AML-193 (cell line): ENCODE data around the gene RASEF.
"Not testable (repeated sequence)": the region's sequence is repeated elsewhere in the genome, so short reads cannot be mapped to it uniquely, and the experiment has no call there.

Experiments
- DNase-seq, 2 experiments: peaks; one replicate each; lab custom pipeline; 2025; lab: John Stamatoyannopoulos, UW

Gene RASEF

GRCh38 chr9:83062651-83063527 is at the start of gene RASEF:
RASEF (minus strand) TSS chr9:83063142; CDS start chr9:83062867, 275 bp downstream.
- DNase-seq, result no peak

- DNase-seq, result no peak
These were observed 48.2 kb upstream of the RASEF start for GRCh38 chr9:83111169-83111568.

GRCh38 chr9:83109296-83109695 is 46.4 kb upstream of the RASEF start:
- DNase-seq, result no peak

GRCh38 chr9:83108208-83108607 is 45.3 kb upstream of the RASEF start:
- no peak for DNase-seq

GRCh38 chr9:83106772-83107171 is 43.8 kb upstream of the RASEF start:
- DNase-seq, result no peak

- no peak for DNase-seq
These were observed 43.3 kb upstream of the RASEF start for GRCh38 chr9:83106263-83106662.

GRCh38 chr9:83097633-83098032 is 34.7 kb upstream of the RASEF start:
- no peak for DNase-seq

- DNase-seq, result not testable (repeated sequence)
These were observed 30.4 kb upstream of the RASEF start for GRCh38 chr9:83093311-83093710.

- no peak for DNase-seq
These were observed 18.9 kb upstream of the RASEF start for GRCh38 chr9:83081846-83082245.

- DNase-seq, result no peak
These were observed 18.1 kb upstream of the RASEF start for GRCh38 chr9:83081010-83081409.

- not testable (repeated sequence) for DNase-seq
These were observed 13.0 kb upstream of the RASEF start for GRCh38 chr9:83075932-83076331.

GRCh38 chr9:83072498-83072897 is 9.6 kb upstream of the RASEF start:
- DNase-seq, result not testable (repeated sequence)

- no peak for DNase-seq
These were observed 8.7 kb upstream of the RASEF start for GRCh38 chr9:83071626-83072025.

- DNase-seq, result no peak
These were observed 7.3 kb upstream of the RASEF start for GRCh38 chr9:83070261-83070660.

- DNase-seq, result no peak
These were observed 6.7 kb upstream of the RASEF start for GRCh38 chr9:83069651-83070050.

- DNase-seq, result no peak
These were observed 5.5 kb upstream of the RASEF start for GRCh38 chr9:83068414-83068813.

GRCh38 chr9:83067579-83067978 is 4.6 kb upstream of the RASEF start:
- no peak for DNase-seq

- no peak for DNase-seq
These were observed 3.8 kb upstream of the RASEF start for GRCh38 chr9:83066771-83067170.

- DNase-seq, result no peak
These were observed 2.3 kb upstream of the RASEF start for GRCh38 chr9:83065233-83065632.

- no peak for DNase-seq
These were observed 822 bp downstream of the RASEF start for GRCh38 chr9:83061990-83062650.

GRCh38 chr9:83061036-83061435 is 1.9 kb downstream of the RASEF start:
- DNase-seq, result no peak

GRCh38 chr9:83060556-83060955 is 2.4 kb downstream of the RASEF start:
- no peak for DNase-seq

GRCh38 chr9:83059417-83059816 is 3.5 kb downstream of the RASEF start:
- no peak for DNase-seq
